Mesenchymal stem cell (in vitro differentiated cells and primary cell): ENCODE results near the gene GYG1.

Experiments used
- DNase-seq: peaks from one replicate; pipeline ENCODE4 v3.0.0-alpha.2; 2013
- H2AFZ ChIP-seq: one replicate; pipeline ENCODE4 v1.6.1; 2013; ENCODE audit warnings: low read depth, mild to moderate bottlenecking, control low read depth, inconsistent platforms, low read length, moderate library complexity
- H2AK5ac ChIP-seq: 2 replicates; pipeline ENCODE4 v1.6.1; 2013; ENCODE audit warnings: low read length, moderate library complexity, mild to moderate bottlenecking, inconsistent platforms; ENCODE audit not compliant: severe bottlenecking
- H2BK120ac ChIP-seq: one replicate; pipeline ENCODE4 v1.6.1; 2013; ENCODE audit warnings: low read depth, mild to moderate bottlenecking, inconsistent platforms, low read length, moderate library complexity
- H2BK12ac ChIP-seq, 2 experiments: one replicate each; pipeline ENCODE4 v1.6.1; 2013; ENCODE audit warnings: inconsistent platforms in 2 of 2, low read length in 2 of 2, mild to moderate bottlenecking in 2 of 2, moderate library complexity in 2 of 2, control low read depth in 1 of 2
- H2BK15ac ChIP-seq: one replicate; pipeline ENCODE4 v1.6.1; 2013; ENCODE audit warnings: mild to moderate bottlenecking, low read depth, inconsistent platforms; ENCODE audit not compliant: poor library complexity, severe bottlenecking
- H2BK5ac ChIP-seq: 2 replicates; pipeline ENCODE4 v1.6.1; 2013; ENCODE audit warnings: low read depth, mild to moderate bottlenecking, low read length, control low read depth, inconsistent platforms; ENCODE audit not compliant: poor library complexity, severe bottlenecking
- H3K14ac ChIP-seq, 2 experiments: one replicate each; pipeline ENCODE4 v1.6.1; 2013; ENCODE audit warnings: inconsistent platforms in 2 of 2, low read length in 2 of 2, control low read depth in 1 of 2, mild to moderate bottlenecking in 1 of 2, moderate library complexity in 1 of 2
- H3K18ac ChIP-seq, 2 experiments: one replicate each; pipeline ENCODE4 v1.6.1; 2013; ENCODE audit warnings: inconsistent platforms in 2 of 2, low read length in 2 of 2, control low read depth in 1 of 2, low read depth in 1 of 2, mild to moderate bottlenecking in 1 of 2
- H3K23ac ChIP-seq, 2 experiments: one replicate each; pipeline ENCODE4 v1.6.1; 2013; ENCODE audit warnings: inconsistent platforms in 2 of 2, low read length in 2 of 2, mild to moderate bottlenecking in 2 of 2, moderate library complexity in 2 of 2, control low read depth in 1 of 2
- H3K27ac ChIP-seq: 2 replicates; pipeline ENCODE4 v1.5.1; 2013; ENCODE audit warnings: mild to moderate bottlenecking, moderate library complexity, low read length, control low read depth, inconsistent platforms; ENCODE audit not compliant: poor library complexity, severe bottlenecking
- H3K27me3 ChIP-seq, 2 experiments: 2 replicates each; pipeline versions ENCODE4 v1.6.1 to v1.7.0; 2013; ENCODE audit warnings: low read length in 2 of 2, mild to moderate bottlenecking in 2 of 2, moderate library complexity in 2 of 2, control low read depth in 1 of 2, inconsistent platforms in 1 of 2; ENCODE audit not compliant: control insufficient read depth in 1 of 2, insufficient read depth in 1 of 2
- H3K36me3 ChIP-seq, 2 experiments: 2 replicates each; pipeline versions ENCODE4 v1.6.1 to v1.7.0; 2013; ENCODE audit warnings: low read length in 2 of 2, control low read depth in 1 of 2, inconsistent platforms in 1 of 2, low read depth in 1 of 2, mild to moderate bottlenecking in 1 of 2; ENCODE audit not compliant: insufficient read depth in 2 of 2, control insufficient read depth in 1 of 2
- H3K4ac ChIP-seq, 2 experiments: one replicate each; pipeline ENCODE4 v1.6.1; 2013; ENCODE audit warnings: inconsistent platforms in 2 of 2, low read length in 2 of 2, mild to moderate bottlenecking in 2 of 2, moderate library complexity in 2 of 2, control low read depth in 1 of 2, low read depth in 1 of 2
- H3K4me1 ChIP-seq: 2 replicates; pipeline ENCODE4 v1.6.1; 2013; ENCODE audit warnings: low read depth, low read length, control low read depth; ENCODE audit not compliant: control insufficient read depth, insufficient read depth
- H3K4me2 ChIP-seq: 2 replicates; pipeline ENCODE4 v1.6.1; 2013; ENCODE audit warnings: low read length, mild to moderate bottlenecking, inconsistent platforms; ENCODE audit not compliant: poor library complexity, severe bottlenecking
- H3K4me3 ChIP-seq, 2 experiments: 2 replicates each; pipeline versions ENCODE4 v1.5.1 to v1.7.0; 2013; ENCODE audit warnings: low read length in 2 of 2, mild to moderate bottlenecking in 2 of 2, control low read depth in 1 of 2, low read depth in 1 of 2; ENCODE audit not compliant: insufficient read depth in 1 of 2
- H3K79me1 ChIP-seq: replicated peaks from 2 replicates; pipeline ENCODE4 v1.6.1; 2013; ENCODE audit warnings: mild to moderate bottlenecking, control low read depth, low read length, inconsistent platforms; ENCODE audit not compliant: poor library complexity, severe bottlenecking
- H3K9ac ChIP-seq: 2 replicates; pipeline ENCODE4 v1.7.0; 2013; ENCODE audit warnings: mild to moderate bottlenecking, low read length, moderate library complexity
- H3K9me3 ChIP-seq: 2 replicates; pipeline ENCODE4 v1.7.0; 2013; ENCODE audit warnings: mild to moderate bottlenecking, low read length; ENCODE audit not compliant: control insufficient read depth
- H4K8ac ChIP-seq: one replicate; pipeline ENCODE4 v1.6.1; 2013; ENCODE audit warnings: inconsistent platforms, mild to moderate bottlenecking, low read length, moderate library complexity
- H4K91ac ChIP-seq: one replicate; pipeline ENCODE4 v1.6.1; 2013; ENCODE audit warnings: mild to moderate bottlenecking, low read length, inconsistent platforms
- WGBS: methylation state at CpG from one replicate; pipeline ENCODE4 v1.1.7; 2013; ENCODE audit warnings: mixed read lengths; 5-methylcytosine and 5-hydroxymethylcytosine counted together

The GYG1 gene

DNA sequence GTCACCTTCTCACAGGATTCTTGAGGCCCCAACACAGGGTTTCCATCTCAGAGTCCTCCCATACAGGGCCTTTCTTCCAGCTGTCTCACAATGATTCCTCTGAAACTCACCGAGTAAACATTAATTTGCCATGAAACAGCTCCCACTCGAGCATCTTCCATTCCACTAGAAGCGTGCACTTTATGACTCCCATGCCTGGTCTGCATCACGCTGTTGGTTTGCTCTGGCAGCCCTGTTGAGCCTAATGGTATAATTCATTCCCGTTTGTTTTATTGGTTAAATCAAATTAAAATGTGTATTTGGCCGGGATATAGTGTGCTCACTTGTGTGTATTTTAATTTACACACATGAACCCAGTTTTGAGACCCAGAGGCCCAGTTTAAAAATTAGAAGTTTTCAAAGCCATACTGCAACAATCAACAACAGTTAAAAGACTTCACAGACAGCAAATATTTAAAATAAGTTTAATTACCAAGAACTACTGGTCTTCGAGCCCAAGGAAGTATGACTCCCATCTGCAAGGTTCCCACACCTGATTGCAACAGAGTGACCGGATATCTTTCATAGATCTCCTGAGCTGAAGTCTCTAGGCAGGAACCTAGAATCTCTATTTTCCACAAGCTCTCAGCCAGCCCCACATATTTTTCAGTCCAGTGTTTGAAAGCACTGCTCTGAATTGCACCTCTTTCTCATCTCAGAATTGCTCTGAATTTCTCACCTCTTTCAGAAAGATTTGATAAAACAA is 42.3 kb upstream of the GYG1 start:
- Histone ChIP-seq H3K18ac (no peak overlapping the region), H2BK15ac (no peak overlapping the region), H2BK5ac (no peak overlapping the region), H2BK12ac (no peak overlapping the region), H2BK120ac (no peak overlapping the region), H3K9ac (no peak overlapping the region), H2AFZ (no peak overlapping the region), H3K79me1 (no peaks in the 10 kb centered on the region), H4K8ac (peak overlapping the region; percentile 75), H3K4me2 (no peak overlapping the region), H3K4me3 (no peak overlapping the region), H3K14ac (no peak overlapping the region), H3K9me3 (no peaks in the 10 kb centered on the region), H3K4ac (no peak overlapping the region), H3K27ac (no peak overlapping the region), H2AK5ac (no peak overlapping the region), H3K27me3 (no peaks in the 10 kb centered on the region), H3K23ac (no peak overlapping the region), H3K4me1 (no peaks in the 10 kb centered on the region), H4K91ac (peak overlapping the region; percentile 7), H3K36me3 (no peaks in the 10 kb centered on the region)
- 81% methylated on average over 5 of the region's 8 CpGs for WGBS
- DNase-seq = no peak

DNA sequence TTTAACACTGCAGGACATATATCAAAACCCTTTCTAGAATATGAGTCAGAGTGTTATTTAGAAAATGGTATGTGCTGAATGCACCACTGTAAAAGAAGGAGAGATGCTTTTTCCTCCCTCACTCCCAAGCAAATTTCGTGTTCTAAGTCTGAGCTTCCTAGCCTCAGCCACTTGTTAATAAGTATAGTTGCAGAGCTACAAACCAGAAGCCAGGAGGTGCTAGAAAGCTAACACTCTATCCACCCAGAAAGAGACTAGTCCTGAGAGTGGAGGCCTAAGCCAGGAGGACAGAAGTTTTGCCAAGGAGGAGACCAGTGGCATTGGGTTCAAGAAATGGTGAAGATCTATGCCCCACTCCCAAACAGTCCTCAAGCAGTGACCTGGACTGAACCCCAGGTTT is 40.5 kb upstream of the GYG1 start:
- Histone ChIP-seq H3K9me3 (no peaks in the 10 kb centered on the region), H3K4ac (peak overlapping the region; percentile 81 to 94), H3K18ac (peak overlapping the region; percentile 94 to 95), H3K4me2 (no peak overlapping the region), H2BK15ac (peak overlapping the region; percentile 69), H3K27me3 (no peaks in the 10 kb centered on the region), H3K9ac (no peak overlapping the region), H3K79me1 (no peaks in the 10 kb centered on the region), H3K23ac (no peak overlapping the region), H3K36me3 (no peaks in the 10 kb centered on the region), H4K8ac (peak overlapping the region; percentile 95), H2BK5ac (no peak overlapping the region), H3K4me3 (no peak overlapping the region), H3K27ac (no peak overlapping the region), H3K14ac (peak overlapping the region in 1 of 2 experiments; percentile 83), H2AFZ (no peak overlapping the region), H4K91ac (peak overlapping the region; percentile 92), H2AK5ac (no peak overlapping the region), H3K4me1 (no peaks in the 10 kb centered on the region), H2BK120ac (peak overlapping the region; percentile 89), H2BK12ac (peak overlapping the region; percentile 97 to 99)
- DNase-seq = peak; percentile 57
- WGBS = 11% methylated on average over 1 of the region's 1 CpG

DNA sequence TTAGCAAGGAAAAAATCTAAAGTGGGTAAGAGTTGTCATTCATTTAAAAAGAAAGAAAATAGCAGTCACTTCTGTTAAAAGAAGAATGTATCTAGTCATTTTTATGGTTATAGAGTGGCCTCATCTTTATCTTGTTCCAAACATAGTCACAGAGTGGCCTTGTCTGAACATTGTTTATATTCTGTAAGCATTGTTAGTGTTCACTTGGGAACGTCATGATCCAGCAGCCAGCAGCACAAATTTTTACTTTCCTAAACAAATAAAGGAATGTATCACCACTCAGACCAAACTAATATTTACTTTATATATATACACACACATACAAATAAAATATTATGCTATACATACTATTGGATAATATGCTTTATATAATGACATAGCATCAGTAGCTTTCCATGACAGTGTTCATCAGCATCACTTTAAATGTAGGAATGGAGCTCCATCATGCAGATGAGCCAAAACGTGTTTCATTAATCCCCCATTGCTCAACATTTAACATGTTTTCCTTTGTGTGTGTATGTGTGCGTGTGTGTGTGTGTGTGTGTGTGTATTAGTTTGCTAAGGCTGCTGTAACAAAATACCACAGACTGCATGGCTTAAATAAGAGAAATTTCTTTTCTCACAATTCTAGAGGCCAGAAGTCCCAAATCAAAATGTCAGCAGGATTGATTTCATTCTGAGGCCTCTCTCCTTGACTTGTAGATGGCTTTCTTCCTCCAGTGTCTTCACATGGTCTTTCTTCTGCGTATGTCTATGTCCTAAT is 39.6 kb upstream of the GYG1 start:
- no peak overlapping the region for H3K14ac ChIP-seq
- H3K4ac ChIP-seq = peak overlapping the region in 1 of 2 experiments; percentile 81
- H3K4me2 ChIP-seq = no peak overlapping the region
- no peak overlapping the region for H2BK120ac ChIP-seq
- no peak overlapping the region for H3K23ac ChIP-seq
- H3K27me3 ChIP-seq = no peaks in the 10 kb centered on the region
- H3K4me1 ChIP-seq = peaks cover 5% of the 10 kb centered on the region
- no peak overlapping the region for H4K91ac ChIP-seq
- H2AK5ac ChIP-seq = no peak overlapping the region
- no peak overlapping the region for H3K4me3 ChIP-seq
- 97% methylated on average over 1 of the region's 4 CpGs for WGBS
- H2AFZ ChIP-seq = no peak overlapping the region
- peak overlapping the region; percentile 21 to 48 for H3K18ac ChIP-seq
- peak overlapping the region in 1 of 2 experiments; percentile 84 for H2BK12ac ChIP-seq
- H3K36me3 ChIP-seq = no peaks in the 10 kb centered on the region
- H3K79me1 ChIP-seq = no peaks in the 10 kb centered on the region
- DNase-seq = peak; percentile 84
- no peak overlapping the region for H3K9ac ChIP-seq
- no peaks in the 10 kb centered on the region for H3K9me3 ChIP-seq
- no peak overlapping the region for H2BK15ac ChIP-seq
- no peak overlapping the region for H4K8ac ChIP-seq
- no peak overlapping the region for H2BK5ac ChIP-seq
- H3K27ac ChIP-seq = no peak overlapping the region

DNA sequence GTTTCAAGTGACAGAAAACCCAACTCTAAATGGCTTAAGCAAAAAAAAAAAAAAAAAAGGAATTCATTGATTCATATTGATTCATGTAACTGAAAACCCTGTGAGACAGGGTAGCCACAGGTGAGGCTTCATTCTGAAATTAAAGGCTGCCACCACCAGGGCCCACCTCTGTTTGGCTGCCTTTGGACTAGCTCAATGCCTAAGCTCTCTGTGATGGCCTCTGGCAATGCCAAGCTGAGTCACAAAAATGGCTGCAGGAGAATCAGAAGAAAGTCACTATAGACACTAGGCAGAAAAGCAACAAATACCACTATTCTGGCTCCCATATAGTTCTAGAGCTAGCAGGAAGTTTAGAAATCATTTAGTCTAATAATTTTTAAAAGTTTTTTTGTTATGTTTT is 38.2 kb upstream of the GYG1 start:
- DNase-seq = no peak
- H2BK15ac ChIP-seq = peak overlapping the region; percentile 92
- H3K4me1 ChIP-seq = peaks cover 5% of the 10 kb centered on the region
- H2AFZ ChIP-seq = no peak overlapping the region
- H3K9me3 ChIP-seq = no peaks in the 10 kb centered on the region
- no peaks in the 10 kb centered on the region for H3K79me1 ChIP-seq
- H4K8ac ChIP-seq = peak overlapping the region; percentile 8
- no peak overlapping the region for H4K91ac ChIP-seq
- H3K4me3 ChIP-seq = no peak overlapping the region
- H3K36me3 ChIP-seq = no peaks in the 10 kb centered on the region
- no peak overlapping the region for H3K9ac ChIP-seq
- peak overlapping the region in 1 of 2 experiments; percentile 96 for H2BK12ac ChIP-seq
- H3K4me2 ChIP-seq = no peak overlapping the region
- no peaks in the 10 kb centered on the region for H3K27me3 ChIP-seq
- no peak overlapping the region for H3K27ac ChIP-seq
- no peak overlapping the region for H3K14ac ChIP-seq
- no peak overlapping the region for H2BK5ac ChIP-seq
- H3K18ac ChIP-seq = peak overlapping the region in 1 of 2 experiments; percentile 85
- no peak overlapping the region for H3K23ac ChIP-seq
- peak overlapping the region in 1 of 2 experiments; percentile 68 for H3K4ac ChIP-seq
- no peak overlapping the region for H2AK5ac ChIP-seq
- H2BK120ac ChIP-seq = peak overlapping the region; percentile 50
